Measurements from ENCODE around the gene ZNF253. TPM values are rescaled to one million over a fixed set of nuclear protein-coding genes. Genes with fewer than 3 reads are reported as not detected.
"Not testable (repeated sequence)": the region's sequence is repeated elsewhere in the genome, so short reads cannot be mapped to it uniquely, and the experiment has no call there.

The ZNF253 gene
- total RNA-seq, 4 donors from 2014 or later = 10.1 to 24.7 (median 19.0) TPM

DNA sequence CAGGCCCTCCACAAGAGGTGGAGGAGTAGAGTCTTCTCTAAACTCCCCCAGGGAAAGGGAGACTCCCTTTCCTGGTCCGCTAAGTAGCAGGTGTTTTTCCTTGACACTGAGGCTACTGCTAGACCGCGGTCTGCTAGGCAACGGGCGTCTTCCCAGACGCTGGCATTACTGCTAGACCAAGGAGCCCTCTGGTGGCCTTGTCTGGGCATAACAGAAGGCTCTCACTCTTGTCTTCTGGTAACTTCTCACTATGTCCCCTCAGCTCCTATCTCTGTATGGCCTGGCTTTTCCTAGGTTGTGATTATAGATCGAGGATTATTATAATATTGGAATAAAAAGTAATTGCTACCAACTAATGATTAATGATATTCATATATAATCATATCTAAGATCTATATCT lies 64.7 kb downstream of the ZNF253 start:
- H3K36me3 ChIP-seq; H3K4me3 ChIP-seq; H3K9me3 ChIP-seq; H3K4me1 ChIP-seq; H3K27ac ChIP-seq; intact Hi-C loops (cut with DNase I; ENCODE audit: low total_unique reads); H3K27me3 ChIP-seq: not testable (repeated sequence)
- DNase-seq = peak; percentile 66 to 77
- TF ChIP-seq, protein P1, sequence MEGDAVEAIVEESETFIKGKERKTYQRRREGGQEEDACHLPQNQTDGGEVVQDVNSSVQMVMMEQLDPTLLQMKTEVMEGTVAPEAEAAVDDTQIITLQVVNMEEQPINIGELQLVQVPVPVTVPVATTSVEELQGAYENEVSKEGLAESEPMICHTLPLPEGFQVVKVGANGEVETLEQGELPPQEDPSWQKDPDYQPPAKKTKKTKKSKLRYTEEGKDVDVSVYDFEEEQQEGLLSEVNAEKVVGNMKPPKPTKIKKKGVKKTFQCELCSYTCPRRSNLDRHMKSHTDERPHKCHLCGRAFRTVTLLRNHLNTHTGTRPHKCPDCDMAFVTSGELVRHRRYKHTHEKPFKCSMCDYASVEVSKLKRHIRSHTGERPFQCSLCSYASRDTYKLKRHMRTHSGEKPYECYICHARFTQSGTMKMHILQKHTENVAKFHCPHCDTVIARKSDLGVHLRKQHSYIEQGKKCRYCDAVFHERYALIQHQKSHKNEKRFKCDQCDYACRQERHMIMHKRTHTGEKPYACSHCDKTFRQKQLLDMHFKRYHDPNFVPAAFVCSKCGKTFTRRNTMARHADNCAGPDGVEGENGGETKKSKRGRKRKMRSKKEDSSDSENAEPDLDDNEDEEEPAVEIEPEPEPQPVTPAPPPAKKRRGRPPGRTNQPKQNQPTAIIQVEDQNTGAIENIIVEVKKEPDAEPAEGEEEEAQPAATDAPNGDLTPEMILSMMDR (IDR thresholded peaks at IDR 0.05) = peak; percentile 26 to 70 (median 57)

GRCh38 chr19:19933432-19934314 lies 68.0 kb downstream of the ZNF253 start:
- intact Hi-C loops (cut with DNase I; ENCODE audit: low total_unique reads); DNase-seq; H3K27ac ChIP-seq; H3K27me3 ChIP-seq; H3K9me3 ChIP-seq; H3K4me1 ChIP-seq; H3K36me3 ChIP-seq; H3K4me3 ChIP-seq: not testable (repeated sequence)

DNA sequence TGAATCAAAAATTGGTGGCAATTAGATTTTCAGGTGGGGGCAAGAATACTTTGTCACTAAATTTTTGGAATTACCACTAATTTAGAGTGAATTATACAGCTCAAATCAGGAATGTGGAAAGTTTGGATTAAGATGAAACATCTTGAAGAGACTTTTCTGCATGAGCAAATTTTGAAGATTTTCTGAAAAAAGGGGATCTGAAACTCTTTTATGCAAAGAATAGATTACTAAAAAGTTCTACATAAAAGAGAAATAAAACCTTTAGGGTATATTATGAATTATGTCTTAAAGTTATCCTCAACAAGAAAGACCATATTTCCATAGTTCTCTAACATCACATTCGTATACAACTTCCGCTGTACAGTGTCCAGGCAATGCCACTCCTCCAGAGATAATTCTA lies 71.7 kb downstream of the ZNF253 start:
- no peaks in the 10 kb centered on the region for H3K36me3 ChIP-seq
- no peak for DNase-seq
- H3K9me3 ChIP-seq = peaks cover 0 to 8% of the 10 kb centered on the region in 2 donors
- H3K27me3 ChIP-seq = no peaks in the 10 kb centered on the region
- no peaks in the 10 kb centered on the region for H3K4me1 ChIP-seq
- TF ChIP-seq POLR2A (IDR thresholded peaks at IDR 0.05) = no peak
- TF ChIP-seq, protein P1 (IDR thresholded peaks at IDR 0.05) = no peak
- no peak overlapping the region for H3K4me3 ChIP-seq
- intact Hi-C loops (cut with DNase I; ENCODE audit: low total_unique reads) = no loop called here
- no peak overlapping the region for H3K27ac ChIP-seq

DNA sequence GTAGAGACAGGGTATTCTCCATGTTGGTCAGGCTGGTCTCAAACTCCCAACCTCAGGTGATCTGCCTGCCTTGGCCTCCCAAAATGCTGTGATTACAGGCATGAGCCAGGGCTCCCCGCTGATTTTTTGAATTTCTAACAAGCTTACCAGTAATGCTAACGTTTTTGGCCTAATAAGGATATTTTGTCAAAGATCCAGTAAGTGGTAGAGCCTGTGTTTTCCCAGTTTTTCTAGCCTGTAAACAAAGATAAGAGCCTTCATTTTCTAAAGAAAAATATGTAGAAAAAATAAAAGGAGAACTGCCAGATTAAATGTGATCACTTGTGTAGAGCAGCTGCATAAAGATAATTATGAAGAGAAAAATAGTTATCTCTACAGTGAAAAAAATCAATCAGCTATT lies 72.8 kb downstream of the ZNF253 start:
- no peak for TF ChIP-seq POLR2A (IDR thresholded peaks at IDR 0.05)
- TF ChIP-seq, protein P1 (IDR thresholded peaks at IDR 0.05) = no peak
- intact Hi-C loops (cut with DNase I; ENCODE audit: low total_unique reads) = no loop called here
- H3K27me3 ChIP-seq = no peaks in the 10 kb centered on the region
- H3K9me3 ChIP-seq = peaks cover 0 to 7% of the 10 kb centered on the region in 2 donors
- no peak overlapping the region for H3K27ac ChIP-seq
- H3K4me1 ChIP-seq = no peaks in the 10 kb centered on the region
- no peak for DNase-seq
- no peaks in the 10 kb centered on the region for H3K36me3 ChIP-seq
- no peak overlapping the region for H3K4me3 ChIP-seq

GRCh38 chr19:19943848-19944582 lies 78.3 kb downstream of the ZNF253 start:
- DNase-seq = no peak
- H3K36me3 ChIP-seq = no peaks in the 10 kb centered on the region
- TF ChIP-seq POLR2A (IDR thresholded peaks at IDR 0.05) = no peak
- TF ChIP-seq, protein P1 (IDR thresholded peaks at IDR 0.05) = no peak

More at GRCh38 chr19:19943848-19944582, 78.3 kb downstream of the ZNF253 start:
- no peaks in the 10 kb centered on the region for H3K4me1 ChIP-seq
- H3K27ac ChIP-seq = no peak overlapping the region
- H3K4me3 ChIP-seq = no peak overlapping the region
- H3K27me3 ChIP-seq = no peaks in the 10 kb centered on the region
- H3K9me3 ChIP-seq = no peaks in the 10 kb centered on the region
- intact Hi-C loops (cut with DNase I; ENCODE audit: low total_unique reads) = no loop called here

Other genes starting within 250 kb of the ZNF253 start
- gene PBX4, start 247.2 kb upstream of the ZNF253 start, total RNA-seq = 1 to 10 TPM in 3 of 4 donors, not detected in 1; 1.3 to 2.8 (median 1.6) TPM
- 1 to 10 TPM in 2 of 4 donors, under 1 TPM in 1, not detected in 1; 0.59 to 5.5 (median 3.8) TPM for gene LPAR2, start 237.7 kb upstream of the ZNF253 start, total RNA-seq
- gene GMIP, start 222.2 kb upstream of the ZNF253 start, total RNA-seq = 10 to 100 TPM in 1 of 4 donors, 1 to 10 TPM in 3; 5.6 to 10.8 (median 8.2) TPM
- gene ATP13A1, start 202.2 kb upstream of the ZNF253 start, total RNA-seq = 100 to 1,000 TPM in 1 of 4 donors, 10 to 100 TPM in 3; 17.4 to 130 (median 56.9) TPM
- gene ZNF101, start 197.0 kb upstream of the ZNF253 start, total RNA-seq = 10 to 100 TPM in 1 of 4 donors, 1 to 10 TPM in 3; 1.5 to 12.3 (median 9.9) TPM
- gene ZNF14, start 132.8 kb upstream of the ZNF253 start, total RNA-seq = 10 to 100 TPM in 3 of 4 donors, 1 to 10 TPM in 1; 5.6 to 29.1 (median 20.4) TPM
- gene ZNF506, start 44.1 kb upstream of the ZNF253 start, total RNA-seq = 10 to 100 TPM; 18.7 to 90.3 (median 44.9) TPM
- 10 to 100 TPM in 1 of 4 donors, 1 to 10 TPM in 2, under 1 TPM in 1; 0.29 to 29.6 (median 8.6) TPM for gene ZNF93, start 35.1 kb downstream of the ZNF253 start, total RNA-seq
- gene ZNF682, start 173.6 kb downstream of the ZNF253 start, total RNA-seq = 1 to 10 TPM; 1.3 to 6.8 (median 4.9) TPM
- gene ZNF90, start 212.1 kb downstream of the ZNF253 start, total RNA-seq = 1 to 10 TPM in 2 of 4 donors, under 1 TPM in 2; 0.29 to 9.8 (median 2.8) TPM